Fibroblast of peridontal ligament (primary cell): ENCODE data around the gene GPATCH2L.

Experiments
- DNase-seq: peaks from one replicate; pipeline ENCODE4 v3.0.0-alpha.2; 2010; ENCODE audit errors: extremely low read depth

The GPATCH2L gene

DNA sequence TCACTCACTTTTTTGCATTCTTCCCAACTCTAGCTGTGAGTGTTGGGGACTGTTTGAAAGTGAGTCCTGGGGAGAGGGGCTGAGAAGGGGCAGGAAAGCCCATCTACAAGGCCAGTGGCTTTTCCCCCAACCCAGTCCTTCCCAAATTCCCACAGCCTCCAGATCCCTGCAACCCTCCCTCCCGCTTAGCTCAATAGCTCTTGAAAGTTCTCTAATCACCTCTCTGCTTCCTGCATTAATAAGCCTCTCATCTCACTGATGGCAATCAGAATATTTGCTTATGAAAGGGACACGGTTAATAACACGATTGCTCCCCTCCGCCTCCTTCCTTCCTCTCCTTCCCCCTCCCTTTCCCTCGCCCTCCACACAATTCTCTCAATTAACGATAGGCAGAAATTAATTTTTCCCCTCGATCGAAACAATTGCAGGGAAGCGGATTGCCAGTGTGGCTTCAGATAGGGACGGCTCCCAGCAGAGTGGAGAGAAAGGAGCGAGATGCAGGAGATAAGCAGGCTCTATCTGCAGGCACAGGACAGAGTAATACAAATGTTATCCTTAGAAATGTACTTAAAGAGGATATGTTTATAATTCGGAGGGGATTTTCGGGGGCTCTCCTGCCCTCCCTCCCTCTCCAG lies 15.1 kb upstream of the GPATCH2L start:
- no peak for DNase-seq

DNA sequence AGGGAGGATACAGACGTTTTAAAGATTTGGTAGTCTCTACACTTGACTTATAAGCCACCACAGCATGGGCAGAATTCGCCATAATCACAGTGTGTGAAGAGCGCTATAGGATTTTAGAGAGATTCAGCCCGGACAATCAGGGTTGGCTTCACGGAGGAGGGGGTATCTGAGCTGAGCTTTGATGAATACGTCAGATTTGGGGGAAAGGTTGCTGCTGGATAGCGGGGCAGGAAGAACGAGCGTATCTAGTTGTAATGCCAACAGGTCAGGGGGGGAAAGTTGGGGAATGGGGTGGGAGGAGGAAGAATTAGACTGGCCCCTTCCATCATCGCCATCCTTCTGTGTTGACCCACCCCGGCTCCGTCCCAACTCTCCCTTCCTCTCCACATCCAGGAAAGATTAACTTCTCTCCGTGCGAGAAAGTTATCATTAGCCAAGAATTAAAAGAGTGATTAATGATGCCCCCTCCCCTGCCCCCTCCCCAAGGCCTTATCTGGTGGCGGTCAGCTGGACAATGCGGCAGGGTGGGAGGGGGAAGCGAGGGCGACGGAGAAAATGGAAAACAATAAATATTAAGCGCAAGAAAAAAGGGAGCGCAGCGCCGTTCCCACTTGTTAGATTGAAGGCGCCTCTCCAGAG lies 13.5 kb upstream of the GPATCH2L start:
- DNase-seq, result no peak

DNA sequence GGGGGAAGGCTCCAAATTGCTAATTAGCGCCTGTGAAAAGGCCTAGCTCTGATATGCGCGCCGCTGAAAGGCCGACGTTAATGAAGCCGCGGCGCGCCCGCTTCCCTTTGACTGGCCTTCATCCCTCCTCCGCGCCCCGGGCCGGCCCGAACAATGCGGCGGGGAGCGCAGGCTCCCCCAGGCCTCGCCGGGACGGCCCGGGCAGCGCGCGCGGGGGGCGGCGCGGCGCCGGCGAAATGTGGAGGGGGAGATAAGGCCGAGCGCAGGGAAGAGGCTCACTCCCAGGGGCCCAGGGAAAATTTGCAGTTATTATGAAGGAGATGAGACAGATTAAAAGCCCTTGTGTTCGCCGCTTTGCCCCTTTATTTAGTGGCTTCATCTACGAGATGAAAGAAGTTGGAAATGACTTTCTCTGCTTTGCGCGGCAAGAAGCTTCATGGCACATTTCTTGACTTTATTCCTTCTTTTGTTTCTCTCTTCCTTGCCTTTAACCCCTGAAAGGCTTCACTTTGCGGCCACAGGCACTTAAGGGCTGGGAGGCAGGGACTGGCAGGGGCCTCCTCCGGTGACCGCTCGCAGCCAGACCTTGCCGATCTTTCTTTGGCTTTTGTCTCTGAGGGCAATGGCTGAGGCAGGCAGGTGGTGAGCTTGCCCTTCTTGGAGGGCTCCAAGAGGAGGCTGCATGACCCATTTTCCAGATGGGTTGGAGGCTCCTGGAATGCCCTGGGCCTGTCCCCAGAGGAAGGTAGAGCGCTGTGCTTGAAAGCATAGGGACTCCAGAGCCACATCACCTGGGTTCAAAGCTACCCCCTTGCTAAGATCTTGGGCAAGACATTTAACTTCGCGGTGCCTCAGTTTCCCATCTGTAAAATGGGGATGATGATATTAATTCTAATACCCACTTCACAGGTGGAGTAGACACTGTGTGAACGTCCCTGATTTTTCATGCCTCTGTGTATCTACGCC lies 12.7 kb upstream of the GPATCH2L start:
- DNase-seq, result no peak

DNA sequence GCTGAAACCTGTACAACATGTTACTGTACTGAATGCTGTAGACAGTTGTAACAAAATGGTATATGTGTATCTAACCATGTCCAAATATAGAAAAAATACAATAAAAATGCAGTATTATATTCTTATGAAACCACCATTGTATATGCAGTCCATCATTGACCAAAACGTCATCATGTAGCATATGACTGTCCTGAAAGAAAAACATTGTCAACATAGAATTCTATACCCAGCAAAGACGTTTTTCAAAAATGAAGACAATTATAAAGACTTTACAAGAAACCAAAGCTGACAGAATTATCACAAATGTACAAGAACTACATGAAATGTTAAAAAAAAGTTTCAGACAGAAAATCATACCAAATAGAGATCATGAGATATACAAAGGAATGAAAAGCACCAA lies 8.1 kb upstream of the GPATCH2L start:
- DNase-seq, result no peak

DNA sequence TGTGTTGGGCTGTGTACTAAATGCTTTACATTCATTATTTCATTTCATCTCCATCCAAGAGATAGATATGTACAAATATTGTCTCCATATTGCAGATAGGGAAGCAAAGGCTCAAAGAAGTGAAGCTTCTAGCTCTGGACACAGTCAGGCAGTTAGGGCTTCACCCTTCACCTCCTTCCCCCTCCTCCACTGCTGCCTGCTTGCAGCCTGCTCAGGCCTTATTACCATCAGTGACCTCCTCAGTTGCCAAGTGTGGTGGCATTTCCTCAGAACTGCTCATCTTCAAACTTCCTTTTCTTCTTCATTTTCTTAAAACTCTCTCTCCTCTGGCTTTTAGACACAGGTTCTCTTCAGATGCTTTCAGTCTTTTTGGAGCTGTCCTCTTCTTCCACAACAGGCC lies 4.7 kb upstream of the GPATCH2L start:
- no peak for DNase-seq

DNA sequence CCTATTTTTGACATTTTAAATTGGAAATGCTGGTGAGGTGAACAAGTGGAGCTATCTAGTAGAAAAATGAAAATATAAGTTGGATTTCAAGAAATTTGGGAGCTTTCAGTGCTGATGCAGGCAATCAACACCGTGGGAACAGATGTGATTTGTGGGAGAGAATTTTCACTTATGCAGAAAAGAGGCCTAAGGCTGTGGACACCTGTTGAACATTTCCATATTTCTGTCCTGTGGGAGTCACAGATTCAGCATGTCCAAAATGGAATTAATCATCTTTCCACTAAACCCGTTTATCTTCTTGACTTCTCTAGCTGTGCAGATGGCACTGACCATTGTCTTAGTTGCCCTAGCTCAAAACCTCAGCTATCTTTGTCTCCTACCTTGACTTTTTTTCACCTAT lies 2.5 kb upstream of the GPATCH2L start:
- DNase-seq, result no peak

DNA sequence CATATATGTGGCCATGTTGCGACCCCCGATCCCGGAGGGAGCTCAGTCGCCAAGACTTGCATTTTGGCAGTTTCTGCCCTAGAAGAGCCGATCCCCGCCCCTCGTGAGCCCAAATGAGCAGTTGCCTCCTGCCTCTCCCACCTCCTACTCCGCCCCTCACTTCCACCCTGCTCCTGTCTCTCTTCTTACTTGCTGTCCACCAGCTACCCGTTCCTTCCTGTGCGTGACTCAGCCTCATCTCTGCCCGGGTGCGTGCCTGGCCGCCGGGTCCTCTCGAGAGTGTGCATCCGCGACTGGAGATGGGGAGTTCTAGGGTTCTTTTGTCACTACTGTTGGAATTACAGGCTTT lies 585 bp downstream of the GPATCH2L start:
- peak; percentile 77 for DNase-seq

DNA sequence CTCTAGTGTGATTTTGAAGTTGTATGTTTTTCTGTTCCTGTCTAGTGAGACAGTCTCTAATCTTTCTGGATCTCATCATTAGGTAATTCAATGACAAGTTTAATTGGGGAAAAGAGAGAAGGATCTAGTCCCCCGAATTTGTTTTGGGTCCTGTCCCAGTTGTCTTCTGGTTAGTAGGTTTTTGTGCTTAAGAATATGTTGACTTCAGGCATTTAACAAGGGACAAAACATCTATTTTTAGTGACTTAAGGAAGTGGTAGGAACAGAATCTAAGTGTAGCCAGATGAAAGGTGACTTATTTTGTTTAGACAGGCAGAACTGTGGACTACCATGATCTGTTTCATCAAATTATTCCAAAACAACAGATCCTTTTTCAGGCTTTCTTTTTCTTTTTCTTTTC lies 2.2 kb downstream of the GPATCH2L start:
- DNase-seq, result no peak

DNA sequence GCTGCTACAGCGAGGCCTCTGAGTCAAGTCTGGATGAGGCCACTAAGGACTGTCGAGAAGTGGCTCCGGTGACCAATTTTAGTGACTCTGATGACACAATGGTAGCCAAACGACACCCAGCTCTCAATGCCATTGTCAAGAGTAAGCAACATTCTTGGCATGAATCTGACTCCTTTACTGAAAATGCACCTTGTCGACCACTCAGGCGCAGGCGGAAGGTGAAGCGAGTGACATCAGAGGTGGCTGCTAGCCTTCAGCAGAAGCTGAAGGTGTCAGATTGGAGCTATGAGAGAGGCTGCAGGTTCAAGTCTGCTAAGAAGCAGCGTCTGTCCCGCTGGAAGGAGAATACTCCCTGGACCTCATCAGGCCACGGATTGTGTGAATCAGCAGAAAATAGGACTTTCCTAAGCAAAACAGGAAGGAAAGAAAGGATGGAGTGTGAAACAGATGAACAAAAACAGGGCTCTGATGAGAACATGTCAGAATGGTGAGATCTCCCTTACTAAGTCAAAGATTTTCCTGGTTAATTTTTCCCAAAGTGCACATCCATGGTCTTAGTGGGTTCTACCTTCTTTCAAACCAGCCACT lies 2.9 kb downstream of the GPATCH2L start:
- no peak for DNase-seq

DNA sequence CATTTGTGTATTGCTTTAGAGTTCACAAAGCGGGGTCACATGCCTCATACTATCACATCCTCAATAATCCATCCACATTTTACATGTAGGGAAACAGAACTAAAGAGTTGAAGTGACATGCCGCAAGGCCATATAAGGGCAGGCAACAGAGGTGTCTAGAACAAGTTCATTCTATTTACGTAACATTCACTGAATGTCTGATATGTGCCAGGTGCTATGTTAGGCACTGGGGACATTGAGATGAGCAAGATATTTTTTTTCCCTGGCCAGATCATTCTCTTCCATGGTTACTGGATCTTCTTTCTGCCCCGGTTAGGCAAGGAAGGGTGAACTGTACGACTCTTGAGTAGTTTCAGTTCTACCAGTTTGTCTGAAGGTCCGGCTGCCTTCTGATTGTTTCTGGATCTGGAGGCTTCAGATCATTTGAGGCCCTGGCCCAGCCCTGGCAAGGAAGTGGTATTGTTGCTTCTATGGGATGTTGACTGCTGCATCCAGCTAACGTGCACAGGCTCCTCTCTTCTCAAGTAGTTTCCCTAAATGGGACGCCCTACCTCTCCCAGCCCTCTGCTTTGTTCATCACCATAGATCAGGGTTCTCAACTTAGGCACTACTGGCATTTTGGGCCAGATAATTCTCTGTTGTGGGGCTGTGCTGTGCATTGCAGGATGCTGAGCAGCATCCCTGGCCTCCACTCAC lies 12.1 kb downstream of the GPATCH2L start:
- DNase-seq, result no peak

DNA sequence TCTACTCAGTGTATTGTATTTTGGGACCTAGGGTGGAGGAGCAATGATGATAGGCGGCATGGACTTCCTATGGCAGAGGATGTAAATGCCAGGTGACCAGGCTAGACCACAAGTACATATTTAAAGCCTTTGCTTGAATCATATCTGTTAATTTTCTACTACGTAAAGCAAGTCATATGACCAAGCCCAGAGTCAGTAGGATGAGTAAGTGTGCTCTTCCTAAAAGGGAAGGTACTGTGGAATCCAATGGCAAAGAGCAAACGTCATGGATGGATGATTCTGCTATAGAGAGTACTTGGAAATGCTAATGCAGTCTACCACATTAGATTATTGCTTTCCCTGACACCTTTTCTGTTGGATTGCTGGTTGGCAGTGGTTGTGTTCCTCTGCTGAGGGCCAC lies 16.8 kb downstream of the GPATCH2L start:
- DNase-seq, result no peak

DNA sequence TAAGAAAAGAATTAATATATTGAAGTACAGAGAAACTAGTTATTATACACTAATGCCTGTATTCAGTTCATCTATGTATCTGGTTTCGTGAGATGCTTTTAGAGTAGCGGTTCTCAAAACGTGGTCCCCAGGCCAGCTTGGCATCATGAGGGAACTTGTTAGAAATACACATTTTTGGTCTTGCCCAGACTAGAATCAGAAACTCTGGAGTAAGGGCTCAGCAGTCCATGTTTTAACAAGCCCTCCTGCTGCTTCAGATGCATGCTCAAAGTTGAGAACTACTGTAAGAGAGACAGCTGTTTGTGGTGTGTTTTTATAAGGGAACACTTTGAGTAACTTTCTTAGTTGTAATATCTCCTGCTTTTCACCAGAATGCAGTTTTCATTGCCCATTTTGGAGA lies 18.1 kb downstream of the GPATCH2L start:
- DNase-seq, result no peak

DNA sequence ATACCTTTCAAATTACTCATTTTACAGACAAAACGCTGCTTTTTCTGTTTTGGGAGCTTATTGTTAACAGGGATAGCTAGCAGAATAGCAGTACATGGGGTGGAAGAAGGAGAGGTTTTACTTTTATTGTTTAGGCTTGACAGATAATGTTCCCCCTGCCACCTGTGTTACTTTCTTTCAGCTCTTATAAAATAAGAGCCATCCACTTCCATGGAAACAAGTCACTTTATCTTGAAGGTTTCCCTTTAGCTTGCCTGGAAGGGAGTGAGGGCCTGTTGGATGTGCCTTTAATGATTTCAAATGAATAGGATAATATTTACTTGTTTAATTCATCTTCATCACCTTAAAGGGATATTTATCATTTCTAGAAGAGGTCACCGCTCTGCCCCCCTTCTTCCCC lies 23.3 kb downstream of the GPATCH2L start:
- no peak for DNase-seq

DNA sequence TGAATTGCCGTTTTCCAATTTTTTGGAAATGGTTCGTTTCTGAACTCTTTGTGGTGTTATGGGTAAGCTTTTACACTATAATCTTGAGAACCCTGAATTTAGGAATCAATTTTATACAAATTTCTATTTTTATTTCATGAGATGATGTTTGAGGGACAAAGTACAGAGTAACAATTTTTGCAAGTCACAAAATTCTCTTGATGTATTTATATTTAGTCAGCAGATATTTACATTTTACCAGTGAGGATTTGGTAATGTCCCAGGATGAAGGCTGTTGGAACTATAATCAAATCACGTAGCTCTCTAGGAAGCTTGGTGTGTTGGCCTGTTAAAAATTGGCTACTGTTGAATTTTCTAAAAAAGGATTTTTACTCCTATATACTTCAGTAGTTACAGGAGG lies 24.2 kb downstream of the GPATCH2L start:
- DNase-seq, result no peak

DNA sequence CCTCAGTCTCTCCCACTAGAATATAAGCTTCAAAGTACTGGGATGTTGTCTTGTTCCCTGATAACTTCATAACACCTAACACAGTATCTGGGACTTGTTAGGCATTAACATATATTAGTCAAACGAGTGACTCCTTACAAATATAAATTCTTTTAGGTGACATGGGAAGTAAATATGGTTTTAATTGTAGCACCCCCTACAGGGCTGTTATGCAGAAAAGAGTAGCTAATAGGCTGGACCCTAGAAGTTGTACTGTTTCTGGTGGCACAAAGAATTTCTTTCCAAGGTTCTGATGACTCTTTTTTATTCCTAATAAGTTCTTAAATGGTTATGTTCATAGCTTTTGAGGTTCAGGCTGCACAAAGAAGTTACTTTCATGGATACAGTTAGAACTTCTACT lies 29.8 kb downstream of the GPATCH2L start:
- DNase-seq, result no peak

DNA sequence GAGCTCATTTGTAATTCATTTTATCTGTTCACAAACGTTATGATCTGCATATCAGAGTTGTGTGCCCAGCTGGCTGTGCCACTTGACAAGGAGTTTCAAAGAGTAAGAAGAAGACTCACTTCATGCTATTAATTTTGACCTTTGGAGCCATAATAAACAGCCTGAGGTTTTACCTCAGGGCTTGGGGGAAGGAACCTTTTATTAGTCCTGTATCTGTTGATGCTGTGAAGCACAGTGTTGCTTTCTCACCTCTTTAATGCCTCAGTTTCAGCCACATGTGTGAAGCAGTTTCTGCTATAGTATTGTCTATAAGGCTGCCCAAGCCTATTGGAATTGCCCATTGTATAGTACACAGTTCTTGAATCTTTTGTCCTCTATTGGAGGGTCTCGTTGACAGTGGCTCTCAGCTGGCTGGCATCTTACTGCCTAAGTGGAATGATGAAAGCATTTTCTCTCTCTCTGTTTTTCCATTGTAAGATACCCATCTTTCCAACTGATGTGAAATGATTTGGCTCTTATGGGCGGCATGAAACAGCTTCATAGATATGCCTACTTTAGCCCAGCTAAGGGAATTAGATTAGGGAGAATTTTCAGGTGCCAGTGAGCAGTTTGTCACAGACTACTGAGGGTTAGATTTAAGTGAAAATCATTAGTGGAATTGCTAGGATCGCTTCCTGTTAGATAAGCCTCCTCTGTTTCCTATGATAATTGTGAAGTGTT lies 34.7 kb downstream of the GPATCH2L start:
- DNase-seq, result no peak

DNA sequence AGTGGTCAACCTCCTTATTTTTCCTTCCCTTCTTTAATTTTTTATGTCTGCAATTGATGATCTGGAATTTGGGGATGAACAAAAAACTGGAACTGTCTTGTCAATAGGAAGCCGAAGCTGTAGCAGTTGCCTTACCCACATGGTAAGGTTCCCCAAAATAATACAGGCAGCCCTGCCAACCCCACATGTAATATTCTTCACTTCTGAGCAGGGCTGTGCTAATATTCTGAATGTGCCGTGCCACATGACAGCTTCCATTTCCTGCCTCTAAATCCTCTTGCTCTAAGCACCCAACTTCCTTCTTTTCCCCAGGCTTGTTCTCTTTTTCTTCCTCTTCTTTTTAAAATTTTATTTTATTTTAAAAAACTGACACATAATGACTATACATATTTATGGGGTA lies 39.6 kb downstream of the GPATCH2L start:
- no peak for DNase-seq

DNA sequence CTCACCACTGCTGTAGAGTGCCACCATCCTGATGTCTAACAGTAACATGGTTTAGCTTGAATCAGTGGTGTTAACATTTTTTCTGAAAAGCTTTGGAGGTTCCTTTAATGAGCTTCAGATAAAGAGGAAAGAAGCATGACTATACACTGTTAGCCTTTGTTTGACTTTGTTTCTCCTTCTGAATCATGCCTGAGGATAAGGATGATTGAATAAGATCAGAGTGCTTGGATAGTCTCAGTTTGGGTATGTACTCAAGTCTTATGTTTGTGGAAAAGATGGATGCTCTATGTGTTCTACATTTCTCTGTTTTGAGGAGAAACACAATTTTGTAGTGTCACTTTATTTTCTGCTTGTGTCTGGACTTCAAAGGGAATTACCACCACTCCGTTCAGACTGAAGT lies 42.0 kb downstream of the GPATCH2L start:
- DNase-seq, result peak; percentile 8

DNA sequence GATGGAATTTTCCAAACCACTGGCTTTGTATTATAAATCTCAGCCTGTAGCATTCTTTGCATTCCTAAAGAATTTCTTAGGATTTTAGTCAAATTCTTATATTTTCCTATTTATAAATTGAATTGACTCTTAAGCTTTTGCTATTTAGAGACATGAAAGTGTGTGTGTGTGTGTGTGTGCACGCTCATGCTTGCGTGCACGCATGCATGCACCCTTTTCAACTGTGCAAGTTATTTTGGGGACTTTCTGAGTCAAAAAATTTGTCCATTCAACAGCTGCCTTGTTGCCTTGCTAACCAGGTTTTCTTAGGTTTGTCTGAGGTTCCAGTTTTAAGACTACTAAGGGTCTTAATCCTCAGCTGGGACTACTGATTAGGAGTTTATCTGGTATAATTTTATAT lies 42.6 kb downstream of the GPATCH2L start:
- no peak for DNase-seq

DNA sequence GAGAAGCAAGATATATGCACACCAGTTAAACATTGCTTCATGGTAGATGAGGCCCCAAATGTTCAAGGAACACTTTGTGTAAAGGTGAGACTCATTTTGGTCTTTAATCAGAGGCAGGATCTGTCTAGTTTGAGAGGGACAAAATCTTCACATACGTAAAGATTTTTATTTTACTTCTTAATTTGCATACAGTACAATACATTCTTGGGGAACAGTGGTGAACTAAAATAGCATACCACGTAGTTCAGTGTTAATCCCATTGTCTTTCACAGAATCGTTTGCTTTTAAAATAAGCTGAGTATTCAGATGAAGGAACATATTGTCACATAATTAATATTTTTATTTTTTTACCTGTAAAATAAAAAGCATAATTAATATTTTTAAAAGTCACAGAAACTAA lies 43.3 kb downstream of the GPATCH2L start:
- DNase-seq, result no peak

DNA sequence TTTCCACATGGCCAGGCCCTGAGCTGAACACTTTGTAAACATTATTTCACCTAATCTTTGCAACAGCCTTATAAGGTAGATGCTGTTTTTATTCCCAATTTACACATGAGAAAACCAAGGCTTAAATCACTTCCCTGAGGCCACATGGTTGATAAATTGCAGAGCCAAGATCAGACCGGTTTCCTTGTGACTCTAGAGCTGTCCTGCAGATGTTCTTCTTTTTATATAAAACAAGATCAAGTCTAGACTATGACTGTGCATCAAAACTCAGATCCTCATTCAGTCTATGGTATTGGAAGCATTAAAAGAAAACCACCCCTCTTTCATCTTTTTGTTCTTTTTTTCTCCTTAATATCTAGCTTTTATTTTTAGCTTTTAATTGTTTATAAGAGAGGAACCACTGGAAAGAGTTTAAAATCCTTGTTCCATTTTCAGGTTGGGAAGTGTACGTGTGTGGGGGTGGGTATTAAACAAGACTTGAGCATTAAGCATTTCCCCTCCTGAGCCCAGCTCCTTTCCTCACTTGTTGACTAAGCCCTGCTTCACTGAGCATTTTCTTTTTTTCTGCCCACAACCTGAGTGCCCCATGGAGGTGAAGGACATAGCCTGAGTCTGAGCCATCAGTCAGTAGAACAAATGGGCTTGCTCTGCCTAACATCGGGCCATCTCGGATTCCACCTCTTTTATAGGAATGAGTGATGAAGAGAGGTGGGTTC lies 45.4 kb downstream of the GPATCH2L start:
- DNase-seq, result no peak
